PC-9 (cell line): ENCODE measurements around the gene LZIC. TPM values are rescaled to one million over a fixed set of nuclear protein-coding genes. Genes with fewer than 3 reads are reported as not detected.
A peak's percentile ranks its signal among the peaks of the same experiment; 100 is the strongest.

Experiments used
- BruUV-seq: library from RNA; stranded (reverse); fragments of 400-500 nt; replicated peaks from 2 replicates; lab custom pipeline; 2021; lab: Mats Ljungman, UMichigan
- CTCF ChIA-PET: fragments of 300-600 bp; sonication (Branson Sonifier 250); formaldehyde crosslinking; loops from one replicate; lab custom pipeline; 2022; ENCODE audit warnings: antibody characterized with exemption; lab: Charles Lee
- POLR2A ChIA-PET: fragments of 300-600 bp; sonication (Branson Sonifier 250); formaldehyde crosslinking; loops from one replicate; lab custom pipeline; 2022; ENCODE audit warnings: antibody characterized with exemption; ENCODE audit not compliant: unreplicated experiment; lab: Charles Lee
- DNase-seq, 2 experiments: peaks; one replicate each; pipeline versions ENCODE4 v3.0.0 to v3.0.0-alpha.2; 2015 to 2022; ENCODE audit warnings: mixed read lengths in 1 of 2
- H2AFZ ChIP-seq: fragments of 200-600 bp; sonication (generic); 2 replicates; pipeline ENCODE4 v1.8.1; 2017; ENCODE audit warnings: antibody characterized with exemption
- H3F3A ChIP-seq: fragments of 200-600 bp; sonication (generic); 2 replicates; pipeline ENCODE4 v1.8.1; 2017; ENCODE audit warnings: antibody characterized with exemption, mild to moderate bottlenecking, low read depth; ENCODE audit not compliant: insufficient read depth
- H3K27ac ChIP-seq: fragments of 200-600 bp; sonication (generic); 2 replicates; pipeline ENCODE4 v1.6.1; 2016; ENCODE audit warnings: mixed run types
- H3K27me3 ChIP-seq: fragments of 200-600 bp; sonication (generic); 2 replicates; pipeline ENCODE4 v1.6.1; 2016; ENCODE audit warnings: low read depth, mixed run types; ENCODE audit not compliant: insufficient read depth
- H3K36me3 ChIP-seq: fragments of 200-600 bp; sonication (generic); 2 replicates; pipeline ENCODE4 v1.6.1; 2016; ENCODE audit warnings: low read depth, mixed run types
- H3K4me1 ChIP-seq: fragments of 200-600 bp; sonication (generic); replicated peaks from 2 replicates; pipeline ENCODE4 v1.6.1; 2016; ENCODE audit warnings: mixed run types; ENCODE audit not compliant: insufficient read depth
- H3K4me2 ChIP-seq: fragments of 200-600 bp; sonication (generic); 2 replicates; pipeline ENCODE4 v1.6.1; 2017; ENCODE audit warnings: mixed run types
- H3K4me3 ChIP-seq: fragments of 200-600 bp; sonication (generic); 2 replicates; pipeline ENCODE4 v1.6.1; 2016; ENCODE audit warnings: mixed run types
- H3K79me2 ChIP-seq: fragments of 200-600 bp; sonication (generic); 2 replicates; pipeline ENCODE4 v1.6.1; 2017; ENCODE audit warnings: low read depth, mixed run types
- H3K9me2 ChIP-seq: fragments of 200-600 bp; sonication (generic); 2 replicates; pipeline ENCODE4 v1.8.1; 2017; ENCODE audit warnings: mild to moderate bottlenecking; ENCODE audit not compliant: insufficient read depth
- H3K9me3 ChIP-seq: fragments of 200-600 bp; sonication (generic); 2 replicates; pipeline ENCODE4 v1.8.1; 2016; ENCODE audit warnings: low read depth; ENCODE audit not compliant: insufficient read depth
- H4K20me1 ChIP-seq: fragments of 200-600 bp; sonication (generic); 2 replicates; pipeline ENCODE4 v1.8.1; 2017; ENCODE audit not compliant: insufficient read depth
- EZH2 ChIP-seq: fragments of 200-600 bp; sonication (generic); IDR thresholded peaks from 2 replicates; pipeline ENCODE4 v1.8.0; 2017; ENCODE audit warnings: antibody characterized with exemption, low read depth
- intact Hi-C: fragments of 100-400 bp; cut with micrococcal nuclease; formaldehyde crosslinking; loops from one replicate; pipeline ENCODE4 v1.10.0; 2022; ENCODE audit not compliant: unreplicated experiment
- total RNA-seq: library from RNA; stranded (reverse); gene quantifications from 2 replicates; pipeline ENCODE4 v1.2.3, GENCODE V29; 2021
- TF ChIP-seq, protein P1 (sequence below): fragments of 200-600 bp; sonication (generic); conservative IDR thresholded peaks from 2 replicates; pipeline ENCODE4 v1.6.1; 2017; ENCODE audit warnings: mixed run types, antibody characterized with exemption, mild to moderate bottlenecking, moderate library complexity

LZIC gene
- total RNA-seq, 1 experiment from 2014 or later: 27.4 TPM

DNA sequence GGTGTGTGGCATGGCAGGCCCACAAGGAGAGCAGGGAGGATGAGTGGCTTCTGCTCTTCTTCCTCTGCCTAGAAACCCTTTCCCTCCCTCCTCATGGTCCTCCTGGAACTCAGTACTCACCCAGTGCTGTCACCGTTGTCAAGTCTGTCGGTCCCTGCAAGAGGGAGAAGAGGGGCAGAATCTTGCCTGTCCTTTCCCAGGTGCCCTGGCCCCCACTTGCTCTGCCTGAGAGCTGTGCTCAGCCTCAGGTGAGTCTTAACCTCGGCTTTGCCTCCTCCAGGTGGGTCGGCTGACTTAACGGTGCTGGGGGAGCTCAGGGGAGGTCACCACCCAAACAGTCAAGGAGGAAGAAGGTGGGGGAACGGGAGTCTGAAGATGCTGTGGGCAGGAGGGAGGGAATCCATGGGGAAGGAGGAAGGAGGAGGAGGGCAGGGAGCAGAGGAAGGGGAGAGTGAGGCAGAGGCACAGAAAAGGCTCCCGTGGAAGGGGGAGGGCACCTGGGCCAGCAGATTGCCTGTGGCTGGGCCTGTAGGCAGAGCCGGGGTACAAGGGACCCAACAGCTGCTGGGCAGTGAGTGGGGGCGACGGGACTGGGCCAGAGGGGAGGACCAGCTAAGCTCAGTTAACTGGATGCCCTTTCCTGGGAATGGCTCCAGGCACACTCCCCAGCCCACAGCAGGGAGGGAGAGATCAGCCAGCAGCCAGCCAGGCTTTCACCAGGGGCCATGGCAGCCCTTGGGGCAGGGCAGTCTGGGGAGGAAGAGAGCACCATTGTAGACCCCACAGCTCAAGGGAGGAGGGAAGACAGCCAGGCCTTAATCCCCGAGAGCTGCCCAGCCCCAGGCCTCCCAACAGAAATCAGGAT, 59.4 kb downstream of the LZIC start:
- no peak for DNase-seq
- intact Hi-C loops: no loop called here
- Histone ChIP-seq H3K4me1 (peaks cover 18% of the 10 kb centered on the region), H3K79me2 (no peaks in the 10 kb centered on the region), H3K27me3 (no peaks in the 10 kb centered on the region), H3K9me3 (no peaks in the 10 kb centered on the region), H3F3A (peaks cover 11% of the 10 kb centered on the region; the same call in 1 of the 2 replicates), H3K27ac (no peak overlapping the region), H3K36me3 (no peaks in the 10 kb centered on the region), H4K20me1 (no peaks in the 10 kb centered on the region), H3K4me3 (no peak overlapping the region), H2AFZ (no peak overlapping the region), H3K4me2 (no peak overlapping the region), H3K9me2 (no peaks in the 10 kb centered on the region)
- TF ChIP-seq, protein P1, sequence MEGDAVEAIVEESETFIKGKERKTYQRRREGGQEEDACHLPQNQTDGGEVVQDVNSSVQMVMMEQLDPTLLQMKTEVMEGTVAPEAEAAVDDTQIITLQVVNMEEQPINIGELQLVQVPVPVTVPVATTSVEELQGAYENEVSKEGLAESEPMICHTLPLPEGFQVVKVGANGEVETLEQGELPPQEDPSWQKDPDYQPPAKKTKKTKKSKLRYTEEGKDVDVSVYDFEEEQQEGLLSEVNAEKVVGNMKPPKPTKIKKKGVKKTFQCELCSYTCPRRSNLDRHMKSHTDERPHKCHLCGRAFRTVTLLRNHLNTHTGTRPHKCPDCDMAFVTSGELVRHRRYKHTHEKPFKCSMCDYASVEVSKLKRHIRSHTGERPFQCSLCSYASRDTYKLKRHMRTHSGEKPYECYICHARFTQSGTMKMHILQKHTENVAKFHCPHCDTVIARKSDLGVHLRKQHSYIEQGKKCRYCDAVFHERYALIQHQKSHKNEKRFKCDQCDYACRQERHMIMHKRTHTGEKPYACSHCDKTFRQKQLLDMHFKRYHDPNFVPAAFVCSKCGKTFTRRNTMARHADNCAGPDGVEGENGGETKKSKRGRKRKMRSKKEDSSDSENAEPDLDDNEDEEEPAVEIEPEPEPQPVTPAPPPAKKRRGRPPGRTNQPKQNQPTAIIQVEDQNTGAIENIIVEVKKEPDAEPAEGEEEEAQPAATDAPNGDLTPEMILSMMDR: no peak
- no peak for TF ChIP-seq EZH2
- no TSS peak for BruUV-seq
- ChIA-PET POLR2A (no interaction called here), CTCF (interaction anchor here (0.9 kb wide), 1 partner anchor 10 kb away, joined by 3 read pairs; no protein-coding TSS in a partner anchor)

DNA sequence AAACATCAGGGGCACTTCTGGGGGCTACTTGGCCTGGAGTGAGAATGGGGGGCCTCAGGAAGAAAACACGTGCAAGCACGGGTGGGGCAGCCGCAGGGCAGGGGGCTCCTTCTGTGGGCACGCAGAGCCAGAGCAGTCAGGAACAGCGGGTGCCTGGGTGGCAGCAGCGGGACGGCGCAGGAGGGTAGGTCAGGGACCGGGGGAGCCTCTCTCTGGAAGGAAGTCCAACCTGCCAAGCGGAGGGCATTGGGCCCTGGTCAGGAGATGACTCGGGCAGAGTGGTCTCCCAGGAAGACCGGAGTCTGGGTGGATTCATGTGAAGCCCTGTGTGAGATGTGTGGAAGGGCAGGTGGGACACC, 60.3 kb downstream of the LZIC start:
- Histone ChIP-seq H3K9me2 (no peaks in the 10 kb centered on the region), H3K4me1 (peaks cover 24% of the 10 kb centered on the region), H3K27ac (no peak overlapping the region), H3K4me2 (no peak overlapping the region), H3K36me3 (no peaks in the 10 kb centered on the region), H3K79me2 (no peaks in the 10 kb centered on the region), H4K20me1 (no peaks in the 10 kb centered on the region), H3K9me3 (no peaks in the 10 kb centered on the region), H3K4me3 (no peak overlapping the region), H3K27me3 (no peaks in the 10 kb centered on the region), H3F3A (peaks cover 18% of the 10 kb centered on the region; the same call in 1 of the 2 replicates), H2AFZ (no peak overlapping the region)
- TF ChIP-seq, protein P1: no peak
- TF ChIP-seq EZH2: no peak
- BruUV-seq: no TSS peak
- CTCF ChIA-PET: no interaction called here
- DNase-seq: no peak
- intact Hi-C loops: no loop called here
- POLR2A ChIA-PET: no interaction called here

DNA sequence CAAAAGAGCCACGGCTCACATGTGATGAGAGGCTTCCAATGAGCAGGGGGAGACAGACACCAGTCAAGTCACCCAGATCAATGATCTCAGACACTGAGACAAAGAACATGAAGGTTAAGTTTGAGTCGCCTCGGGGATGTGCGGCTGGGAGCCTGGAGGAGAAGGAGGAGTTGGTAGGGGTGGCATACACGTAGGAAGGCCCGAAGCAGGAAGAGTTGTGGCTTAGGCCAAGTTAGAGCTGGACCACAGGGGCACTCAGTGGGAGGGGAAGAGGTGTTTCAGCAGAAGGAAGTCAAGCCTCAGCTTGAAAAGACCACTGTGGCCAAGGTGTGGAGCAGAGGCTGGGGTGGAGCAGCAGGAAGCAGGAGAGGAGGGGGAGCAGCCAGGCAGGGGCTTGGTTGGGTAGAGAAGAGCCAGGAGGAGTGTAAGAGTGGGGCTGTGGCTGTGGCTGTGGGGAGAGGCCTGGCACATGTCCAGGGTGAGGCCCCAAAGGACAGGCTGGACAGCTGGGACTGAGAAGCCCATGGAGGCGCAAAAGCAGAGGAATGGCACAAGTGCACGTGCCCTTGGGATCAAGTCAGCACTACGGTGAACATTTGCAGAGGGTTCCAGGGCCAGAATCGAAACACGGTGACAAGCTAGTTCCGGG, 60.8 kb downstream of the LZIC start:
- no peak for TF ChIP-seq EZH2
- TF ChIP-seq, protein P1: no peak
- no peaks in the 10 kb centered on the region for H3K36me3 ChIP-seq
- no peaks in the 10 kb centered on the region for H3K9me3 ChIP-seq
- H3K79me2 ChIP-seq: no peaks in the 10 kb centered on the region
- H2AFZ ChIP-seq: no peak overlapping the region
- DNase-seq: no peak
- POLR2A ChIA-PET: interaction anchor here (0.6 kb wide), 1 partner anchor 10 kb away, joined by 3 read pairs; no protein-coding TSS in a partner anchor
- H3K4me3 ChIP-seq: no peak overlapping the region
- CTCF ChIA-PET: interaction anchor here (0.5 kb wide), 1 partner anchor 105 kb away, joined by 6 read pairs; no protein-coding TSS in a partner anchor
- peak overlapping the region; percentile 27 for H3K4me2 ChIP-seq
- H3K4me1 ChIP-seq: peaks cover 28% of the 10 kb centered on the region
- H4K20me1 ChIP-seq: no peaks in the 10 kb centered on the region
- H3K27me3 ChIP-seq: no peaks in the 10 kb centered on the region
- BruUV-seq: no TSS peak
- H3K9me2 ChIP-seq: no peaks in the 10 kb centered on the region
- intact Hi-C loops: no loop called here
- peak overlapping the region; percentile 35 for H3K27ac ChIP-seq
- peaks cover 22% of the 10 kb centered on the region for H3F3A ChIP-seq
